GM21423 (cell line): ENCODE measurements around the gene ZBTB7C.

ENCODE experiments used
- ATAC-seq: cut with Tn5 transposase; IDR thresholded peaks from one replicate; pipeline ENCODE4 v1.9.1; 2021; ENCODE audit warnings: mild to moderate bottlenecking, moderate library complexity; ENCODE audit not compliant: unreplicated experiment

Gene ZBTB7C

GRCh38 chr18:48105317-48105716, 303.9 kb downstream of the ZBTB7C start:
- ATAC-seq = no peak

- no peak for ATAC-seq
Observed at GRCh38 chr18:48104705-48105104, 304.5 kb downstream of the ZBTB7C start.

DNA sequence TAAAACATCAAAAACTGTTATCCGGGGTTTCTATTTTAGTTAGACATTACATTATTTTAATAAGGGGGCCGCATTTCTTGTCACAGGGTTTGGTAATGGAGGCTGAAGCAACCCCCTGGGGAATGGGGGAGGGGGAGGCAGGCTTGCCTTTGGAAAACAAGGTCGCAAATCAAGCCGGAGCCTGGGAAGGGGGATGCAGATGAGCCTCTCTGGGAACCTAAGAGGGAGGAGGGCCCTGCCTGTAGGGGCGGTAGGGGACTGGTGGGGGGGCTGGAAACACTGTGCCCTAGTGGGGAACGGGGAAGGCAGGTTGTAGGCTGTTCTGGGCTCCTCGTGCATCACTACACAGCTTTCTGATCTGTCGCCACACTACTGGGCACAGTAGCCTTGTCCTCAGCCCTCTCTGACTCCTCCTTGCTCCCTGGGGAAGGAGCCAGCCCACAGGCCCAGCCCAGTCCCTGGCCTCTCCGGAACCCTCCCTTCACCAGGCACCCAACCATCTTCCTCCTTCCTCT, 308.5 kb downstream of the ZBTB7C start:
- ATAC-seq = no peak

- ATAC-seq = no peak
Observed at GRCh38 chr18:48100165-48100575, 309.0 kb downstream of the ZBTB7C start.

DNA sequence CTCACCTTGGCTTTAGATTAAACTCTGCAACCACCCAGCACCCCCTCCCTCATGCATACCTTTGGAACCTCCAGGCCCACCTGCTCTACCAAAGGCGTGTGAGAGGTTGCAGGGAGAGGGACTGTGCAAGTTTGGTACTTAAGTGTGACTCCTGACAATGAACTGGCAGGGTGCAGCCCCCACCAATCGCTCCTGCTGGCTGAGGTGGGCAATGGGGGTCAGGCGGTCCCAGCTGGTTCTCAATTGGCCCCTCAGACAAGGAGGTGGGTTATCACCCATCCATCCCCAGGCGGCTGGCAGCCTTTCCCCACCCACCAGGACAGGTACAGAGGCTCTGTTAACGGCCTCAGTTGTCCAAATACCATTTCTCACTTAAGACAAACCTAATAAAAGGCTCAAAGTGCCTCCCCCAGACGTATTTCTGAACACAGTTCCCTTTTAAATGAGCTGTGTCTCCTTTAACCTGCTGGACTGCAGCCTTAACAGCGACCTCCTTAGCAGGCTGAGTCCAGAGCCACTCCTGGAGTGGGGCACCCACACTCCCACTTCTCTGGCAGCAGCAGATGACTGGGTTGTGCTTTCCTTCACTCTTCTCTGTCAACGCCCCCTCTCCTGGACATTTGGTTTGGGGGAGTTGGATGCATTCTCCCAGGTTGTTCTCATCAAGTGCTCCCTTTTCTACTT, 309.6 kb downstream of the ZBTB7C start:
- no peak for ATAC-seq

- no peak for ATAC-seq
Observed at GRCh38 chr18:48098538-48098937, 310.6 kb downstream of the ZBTB7C start.

DNA sequence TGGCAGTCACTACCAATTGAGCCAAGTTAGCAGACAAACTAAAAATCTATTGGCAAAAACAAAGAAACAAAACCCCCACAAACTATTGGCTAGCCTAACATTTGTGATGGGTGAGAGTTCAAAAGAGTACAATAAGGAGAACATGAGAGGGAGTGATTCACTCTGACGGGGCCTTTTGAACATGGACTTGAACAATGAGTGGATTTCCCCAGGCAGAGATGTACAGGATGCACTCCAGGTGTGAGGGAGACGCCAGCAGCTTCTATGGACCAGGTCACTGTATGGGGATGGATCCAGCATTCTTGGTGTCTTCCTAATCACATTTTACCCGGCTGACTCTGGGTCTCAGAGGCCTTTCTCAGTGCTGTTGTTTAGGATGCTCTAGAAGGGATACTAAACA, 311.2 kb downstream of the ZBTB7C start:
- ATAC-seq = no peak

GRCh38 chr18:48095726-48096125, 313.5 kb downstream of the ZBTB7C start:
- ATAC-seq = no peak

DNA sequence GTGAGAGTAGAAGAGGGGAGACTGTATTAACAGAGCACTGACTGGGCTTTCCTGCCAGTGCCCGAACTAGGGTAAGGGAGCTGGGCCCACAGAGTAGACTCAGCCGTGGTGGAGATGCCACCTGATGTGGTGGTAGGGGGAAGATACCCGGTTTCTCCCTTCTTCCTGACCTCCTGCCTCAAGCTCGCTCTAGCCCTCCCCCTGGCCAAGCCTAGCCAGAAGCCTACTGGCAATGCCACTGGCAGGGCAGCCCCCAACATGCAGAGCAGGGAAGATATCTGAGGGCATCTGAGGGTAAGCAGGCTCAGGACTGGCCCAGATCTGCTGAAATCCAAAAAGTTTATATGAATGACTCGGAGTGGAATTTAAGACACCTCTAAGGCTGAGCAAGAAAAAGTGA, 316.1 kb downstream of the ZBTB7C start:
- no peak for ATAC-seq

- ATAC-seq = no peak
Observed at GRCh38 chr18:48091869-48092497, 317.2 kb downstream of the ZBTB7C start.

DNA sequence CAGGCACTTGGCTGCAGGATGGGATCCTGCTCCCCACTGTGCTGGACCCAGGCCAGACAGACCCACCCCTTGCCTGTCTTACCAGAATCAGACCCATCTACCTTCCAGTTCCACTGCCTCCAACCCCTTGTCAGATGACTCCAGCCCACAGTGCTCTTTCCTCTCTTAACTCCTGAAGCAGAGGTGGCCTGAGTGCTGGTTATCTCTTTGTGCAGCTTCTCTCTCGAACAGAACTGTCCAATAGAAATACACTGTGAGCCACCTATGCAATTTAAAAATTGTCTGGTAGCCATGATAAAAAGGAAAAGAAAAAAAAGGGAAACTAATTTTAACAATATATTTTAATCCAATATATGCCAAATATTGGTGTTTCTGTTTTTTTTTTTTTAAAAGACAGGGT, 318.5 kb downstream of the ZBTB7C start:
- no peak for ATAC-seq

DNA sequence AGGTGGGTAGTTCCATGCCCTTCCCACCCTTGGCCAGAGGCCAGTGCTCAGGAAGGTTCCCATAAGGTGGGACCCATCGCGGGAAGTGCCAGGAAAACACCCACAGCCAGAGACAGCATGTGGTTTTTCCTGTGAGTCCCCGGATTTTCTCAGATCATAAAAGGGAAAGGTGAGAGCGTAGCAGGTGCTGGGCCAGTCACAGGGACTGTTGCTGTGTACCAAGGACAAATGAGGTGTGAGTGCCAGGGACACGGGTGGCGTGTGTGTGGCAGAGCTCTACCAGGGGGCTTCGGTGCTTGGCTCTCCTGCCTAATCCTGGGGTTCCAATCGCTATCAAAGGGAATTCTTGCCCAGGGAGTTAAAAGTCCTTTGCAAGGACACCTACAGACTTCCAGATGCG, 319.2 kb downstream of the ZBTB7C start:
- ATAC-seq = no peak

GRCh38 chr18:48085781-48086487, 323.2 kb downstream of the ZBTB7C start:
- no peak for ATAC-seq

DNA sequence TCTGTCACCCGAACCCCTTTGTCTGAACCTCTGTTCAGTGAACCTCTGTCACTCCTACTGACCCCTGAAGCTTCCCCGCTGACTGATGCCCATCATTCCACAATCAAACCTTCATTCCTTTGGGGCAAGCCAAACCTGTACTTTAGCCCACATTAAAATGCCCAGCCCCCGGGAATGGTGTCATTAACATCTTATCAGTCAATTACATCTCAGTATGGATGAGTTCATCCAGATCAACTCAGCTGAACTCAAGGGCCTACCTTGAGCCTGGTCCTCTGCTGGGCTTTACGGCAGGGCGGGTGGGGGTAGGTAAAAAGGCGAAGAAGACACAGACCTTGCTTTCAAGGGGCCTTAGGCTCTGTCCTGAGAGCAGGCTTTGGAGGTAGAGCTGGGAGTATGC, 324.3 kb downstream of the ZBTB7C start:
- no peak for ATAC-seq

GRCh38 chr18:48084041-48084757, 325.0 kb downstream of the ZBTB7C start:
- no peak for ATAC-seq

- ATAC-seq = no peak
Observed at GRCh38 chr18:48080546-48080945, 328.6 kb downstream of the ZBTB7C start.

- ATAC-seq = no peak
Observed at GRCh38 chr18:48079885-48080284, 329.3 kb downstream of the ZBTB7C start.

GRCh38 chr18:48078448-48078847, 330.7 kb downstream of the ZBTB7C start:
- no peak for ATAC-seq

DNA sequence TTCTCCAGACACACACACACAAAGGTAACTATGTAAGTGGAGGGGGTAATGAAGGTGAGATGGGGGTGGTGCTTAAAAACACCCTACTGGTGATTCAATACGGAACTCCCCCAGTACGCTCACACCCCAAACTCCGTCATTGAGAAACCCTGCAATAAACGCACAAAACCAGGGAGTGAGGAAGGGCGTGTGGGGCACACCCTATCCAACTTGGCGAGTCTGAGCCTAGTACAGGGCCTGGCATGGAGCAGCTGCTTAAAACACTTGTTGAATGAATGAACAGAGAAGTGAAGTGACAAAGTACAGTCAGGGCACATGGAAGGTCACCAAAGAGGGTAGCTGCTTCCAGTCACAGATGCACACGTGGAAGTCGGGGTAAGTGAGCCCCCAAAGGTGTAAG, 331.9 kb downstream of the ZBTB7C start:
- no peak for ATAC-seq

- no peak for ATAC-seq
Observed at GRCh38 chr18:48076461-48076860, 332.7 kb downstream of the ZBTB7C start.

GRCh38 chr18:48075707-48076093, 333.5 kb downstream of the ZBTB7C start:
- no peak for ATAC-seq
